Measurements from ENCODE around the gene POLA1.

The POLA1 gene

DNA sequence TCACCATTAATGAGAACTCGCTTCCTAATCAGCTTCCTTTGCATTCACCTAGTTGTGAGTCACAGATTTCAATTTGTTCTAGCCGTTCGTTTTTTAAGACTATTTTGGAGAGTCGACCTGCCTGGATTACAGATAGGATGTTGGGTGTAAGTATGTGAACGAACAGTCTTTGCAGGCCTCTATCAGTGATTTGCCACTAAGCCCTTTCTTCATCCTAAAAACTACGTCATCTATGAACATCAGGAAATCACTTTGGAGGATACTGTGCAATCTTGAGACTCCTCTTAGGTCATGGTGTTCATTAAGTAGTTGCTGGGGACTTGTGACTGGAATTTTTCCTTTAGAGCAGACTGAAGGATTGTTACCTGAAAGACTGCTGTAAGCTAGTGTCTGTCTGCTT is 1.1 kb downstream of the POLA1 start:
- no peak for DNase-seq

DNA sequence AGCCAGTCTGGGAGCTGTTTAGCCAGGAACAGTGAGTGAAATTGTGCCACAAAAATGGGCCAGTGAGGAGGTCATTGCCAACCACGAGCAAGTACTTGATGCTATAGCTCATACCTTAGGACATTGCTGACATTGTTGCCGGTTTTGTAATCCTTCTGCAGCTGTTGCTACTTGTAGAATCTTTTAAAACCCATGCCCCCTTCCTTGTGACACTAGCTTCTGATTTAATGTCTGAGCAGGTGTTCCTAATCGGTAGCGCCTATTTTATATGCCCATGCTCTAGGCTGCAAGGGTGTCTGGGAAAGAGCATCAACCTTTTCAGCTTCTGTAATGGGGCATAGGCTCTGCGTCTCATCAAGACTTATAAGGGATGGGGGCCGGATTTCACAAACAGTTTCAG is 2.6 kb downstream of the POLA1 start:
- DNase-seq: no peak

- no peak for DNase-seq
These were observed 8.9 kb downstream of the POLA1 start for GRCh38 chrX:24702362-24703184.

- DNase-seq: no peak
These were observed 9.4 kb downstream of the POLA1 start for GRCh38 chrX:24703185-24703494.

GRCh38 chrX:24718771-24719170 is 25.1 kb downstream of the POLA1 start:
- no peak for DNase-seq

DNA sequence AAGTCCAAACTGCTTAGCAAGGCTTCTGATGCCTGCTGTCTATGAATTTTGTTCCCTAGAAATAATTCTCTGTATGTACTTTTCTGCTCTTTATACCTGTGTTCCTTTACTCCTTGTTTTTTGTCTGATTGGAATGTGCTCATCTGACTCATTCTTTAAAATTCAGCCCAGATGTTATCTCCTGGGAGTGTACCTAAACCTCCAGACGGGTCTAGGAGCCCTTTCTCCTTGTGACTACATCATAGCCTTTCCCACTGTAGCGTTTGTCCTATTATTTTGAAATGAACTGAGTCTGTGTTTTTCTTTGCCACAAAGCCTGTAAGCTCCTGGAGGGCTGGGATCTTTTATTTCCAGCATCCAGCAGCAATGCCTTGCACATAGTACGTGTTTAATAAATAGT is 26.3 kb downstream of the POLA1 start:
- DNase-seq: no peak

GRCh38 chrX:24728530-24728929 is 34.8 kb downstream of the POLA1 start:
- no peak for DNase-seq

DNA sequence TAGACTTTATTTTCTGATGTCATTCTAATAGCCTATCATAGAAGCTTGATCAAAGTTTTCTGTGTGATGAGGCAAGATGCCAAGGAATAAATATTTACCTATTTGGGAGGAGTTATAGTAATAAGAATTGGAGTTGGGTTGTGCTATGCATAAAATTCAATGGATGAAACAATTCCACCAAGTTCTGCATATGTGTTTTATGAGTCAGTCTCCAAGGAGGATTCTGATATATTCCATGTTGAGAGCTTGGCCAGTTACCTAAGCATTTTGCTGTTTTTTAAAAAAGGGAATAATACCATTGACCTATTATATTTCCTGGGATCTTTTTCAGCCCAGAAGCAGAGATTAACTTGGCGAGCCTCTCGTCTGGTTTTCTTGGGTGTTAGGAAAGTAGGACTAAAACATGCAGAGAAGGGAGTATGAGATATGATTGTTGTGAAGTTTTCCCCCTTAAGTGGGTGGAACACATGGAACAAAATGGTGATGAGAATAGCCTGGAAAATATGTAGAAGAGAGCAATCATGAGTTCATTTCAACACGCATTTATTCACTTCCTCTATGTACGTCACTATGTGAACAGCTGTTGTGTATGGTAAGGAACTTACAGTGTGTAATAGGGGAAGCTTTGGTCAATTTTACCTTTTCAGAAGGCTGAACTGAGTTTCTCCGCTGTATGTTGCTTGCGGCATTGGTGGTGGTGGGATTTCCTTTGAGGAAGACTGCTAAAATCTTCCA is 39.2 kb downstream of the POLA1 start:
- no peak for DNase-seq

- DNase-seq: no peak
These were observed 47.6 kb downstream of the POLA1 start for GRCh38 chrX:24741330-24741729.

GRCh38 chrX:24748196-24748595 is 54.5 kb downstream of the POLA1 start:
- no peak for DNase-seq

DNA sequence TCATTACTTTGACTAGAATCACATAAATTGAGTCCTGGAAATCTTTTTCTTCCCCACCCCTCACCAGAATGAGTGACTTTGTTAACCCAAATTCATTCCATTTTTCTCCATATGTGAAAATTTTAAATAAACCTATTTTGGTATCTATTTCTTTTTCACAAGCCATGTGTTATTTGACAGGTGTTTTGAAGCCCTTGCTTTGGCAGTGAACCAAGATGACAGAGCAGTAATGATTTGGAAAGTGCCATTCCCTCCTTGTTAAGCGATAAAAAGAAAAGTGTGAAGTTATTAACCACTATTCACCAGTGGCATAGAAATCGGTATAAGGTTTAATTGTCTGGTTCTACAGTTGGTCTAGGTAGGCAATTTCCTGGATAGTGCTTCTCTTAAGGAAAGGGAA is 66.1 kb downstream of the POLA1 start:
- no peak for DNase-seq

DNA sequence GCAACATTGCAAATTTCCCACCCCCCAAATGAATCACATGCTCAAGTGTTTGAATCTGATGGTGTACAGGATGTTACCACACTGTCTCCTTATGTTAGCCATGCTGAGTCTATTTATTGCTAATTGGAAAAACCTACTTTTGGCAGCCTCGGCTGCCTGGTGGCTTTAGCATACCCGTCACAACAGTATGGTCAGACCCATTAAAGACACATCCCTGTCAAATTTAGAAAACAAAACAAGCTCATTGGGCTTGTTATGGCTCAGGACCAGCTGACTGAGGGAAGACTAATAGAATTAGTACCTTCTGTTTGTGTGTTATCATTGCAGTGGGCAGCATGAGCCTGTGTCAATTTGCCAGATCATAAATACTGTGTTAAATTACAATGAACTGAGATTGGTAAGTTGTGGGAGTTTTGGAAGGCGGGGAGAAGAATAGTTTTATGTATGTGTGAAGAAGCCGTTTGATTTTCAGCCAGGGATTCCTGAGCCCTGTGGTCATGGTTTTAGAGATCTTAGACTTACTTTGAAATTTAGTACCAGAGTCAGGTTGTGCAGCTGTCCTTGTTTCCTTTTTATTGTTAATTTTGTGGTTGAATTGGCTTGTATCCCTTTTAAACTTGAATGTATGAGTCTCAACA is 66.8 kb downstream of the POLA1 start:
- peak in 1 of 56 donors; percentile 0 for DNase-seq

DNA sequence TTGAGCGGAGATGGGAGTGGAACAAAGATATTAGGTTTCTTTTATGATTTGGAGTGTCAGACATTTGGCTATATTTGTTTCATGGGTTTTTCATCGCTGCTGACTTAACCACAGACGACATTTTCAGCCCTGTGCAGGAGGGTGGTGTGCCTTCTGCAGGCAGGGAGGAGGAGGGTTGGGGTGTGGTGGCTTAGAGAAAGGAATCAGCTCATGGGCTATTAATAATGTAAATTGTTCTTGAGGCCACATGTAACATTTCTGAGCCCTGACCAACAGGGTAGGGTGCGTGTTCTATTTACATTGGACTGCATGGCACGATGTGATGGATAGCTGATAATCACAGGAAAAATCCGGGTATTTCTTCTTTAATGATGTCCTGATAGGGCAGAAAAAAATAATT is 67.6 kb downstream of the POLA1 start:
- no peak for DNase-seq

- DNase-seq: no peak
These were observed 70.3 kb downstream of the POLA1 start for GRCh38 chrX:24763989-24764388.

GRCh38 chrX:24767557-24767956 is 73.8 kb downstream of the POLA1 start:
- no peak for DNase-seq

DNA sequence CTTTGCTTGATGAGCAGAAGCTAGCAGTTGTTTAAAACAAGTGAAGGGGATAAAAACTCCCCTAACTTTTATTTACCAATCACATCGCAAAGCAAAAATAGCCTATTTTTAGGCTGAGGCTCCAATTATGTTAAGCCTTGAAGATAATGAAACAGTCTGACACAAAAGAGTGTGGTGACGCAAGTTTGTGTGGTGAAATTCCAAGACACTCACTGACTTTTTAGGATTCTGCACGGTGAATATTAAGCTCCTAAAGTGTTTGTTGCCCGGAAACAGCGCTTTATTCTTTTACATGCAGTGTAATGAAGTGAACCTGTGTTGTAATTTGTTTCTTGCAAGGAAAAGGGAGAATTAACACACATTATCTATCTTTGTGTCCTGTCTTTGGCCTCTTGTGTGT is 74.8 kb downstream of the POLA1 start:
- peak in 3 of 56 donors; percentile 0 to 9 (median 3) for DNase-seq

DNA sequence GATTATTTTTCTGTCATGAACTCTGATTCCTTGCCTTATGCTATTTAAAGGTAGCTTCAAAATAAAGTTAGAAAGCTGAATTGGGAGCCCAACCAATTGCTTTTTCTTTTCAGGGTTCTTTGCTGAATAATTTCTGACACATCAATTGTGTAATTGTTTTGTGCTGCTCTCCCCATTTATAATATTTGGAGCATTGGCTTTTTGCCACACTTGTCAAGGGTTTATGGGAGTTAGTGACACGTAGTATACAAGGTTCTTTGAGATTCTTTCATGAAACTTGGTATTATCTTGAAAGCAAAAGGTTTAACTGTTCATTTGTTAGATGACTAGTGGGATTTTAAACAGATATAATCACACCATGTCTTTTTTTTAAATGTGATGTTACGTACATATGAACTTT is 80.9 kb downstream of the POLA1 start:
- no peak for DNase-seq

- DNase-seq: no peak
These were observed 82.2 kb downstream of the POLA1 start for GRCh38 chrX:24775891-24776290.

DNA sequence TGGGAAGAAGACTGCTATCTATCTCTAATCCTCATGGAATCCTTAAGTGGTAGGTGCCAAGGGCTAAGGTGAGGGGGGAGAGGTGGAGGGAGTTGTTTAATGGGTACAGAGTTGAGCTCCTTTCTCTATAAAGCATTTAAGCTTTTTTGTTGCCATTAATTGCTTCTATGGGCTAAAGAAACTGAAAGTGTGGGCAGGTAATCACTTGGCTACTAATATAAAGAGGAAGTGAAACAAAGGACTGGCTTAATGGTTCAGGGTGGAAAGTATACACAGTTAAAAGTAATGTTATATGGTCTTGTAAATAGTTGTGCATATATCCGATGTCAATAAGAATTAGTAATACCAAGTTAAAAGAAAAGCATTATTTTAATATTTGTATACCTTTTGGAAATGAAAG is 83.9 kb downstream of the POLA1 start:
- DNase-seq: no peak

DNA sequence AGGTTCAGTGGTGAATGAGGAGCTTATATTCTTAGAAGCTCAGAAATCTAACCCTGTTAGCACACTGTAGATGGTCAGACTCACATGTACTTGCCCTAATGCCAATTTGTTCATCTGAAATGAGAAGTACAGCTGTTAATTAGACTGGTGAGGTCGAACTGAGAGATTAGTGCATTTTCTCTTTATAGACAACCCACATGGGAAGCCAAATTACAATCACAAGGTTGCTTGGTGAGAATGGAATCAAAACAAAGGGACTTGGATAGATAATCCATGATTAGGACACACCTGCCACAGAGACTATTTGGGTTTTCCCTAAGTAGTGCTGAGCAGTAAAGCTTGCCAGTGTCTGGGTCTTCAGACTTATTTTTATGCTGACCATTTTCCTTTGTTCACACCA is 88.3 kb downstream of the POLA1 start:
- DNase-seq: no peak

DNA sequence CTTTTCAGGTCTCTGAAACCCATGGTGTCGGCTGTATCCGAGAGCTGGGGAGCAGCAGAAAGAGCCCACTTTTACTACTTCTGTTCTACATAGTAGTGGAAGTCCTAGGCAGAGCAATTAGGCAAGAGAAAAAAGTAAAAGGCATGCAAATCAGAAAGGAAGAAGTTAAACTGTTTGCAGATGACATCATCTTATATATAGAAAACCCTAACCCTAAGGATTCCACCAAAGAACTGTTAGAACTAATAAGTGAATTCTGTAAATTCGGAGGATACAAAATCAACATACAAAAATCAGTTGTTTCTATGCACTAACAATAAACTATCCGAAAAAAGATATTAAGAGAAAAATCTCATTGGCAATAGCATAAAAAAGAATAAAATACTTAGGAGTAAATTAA is 95.3 kb downstream of the POLA1 start:
- DNase-seq: no peak

DNA sequence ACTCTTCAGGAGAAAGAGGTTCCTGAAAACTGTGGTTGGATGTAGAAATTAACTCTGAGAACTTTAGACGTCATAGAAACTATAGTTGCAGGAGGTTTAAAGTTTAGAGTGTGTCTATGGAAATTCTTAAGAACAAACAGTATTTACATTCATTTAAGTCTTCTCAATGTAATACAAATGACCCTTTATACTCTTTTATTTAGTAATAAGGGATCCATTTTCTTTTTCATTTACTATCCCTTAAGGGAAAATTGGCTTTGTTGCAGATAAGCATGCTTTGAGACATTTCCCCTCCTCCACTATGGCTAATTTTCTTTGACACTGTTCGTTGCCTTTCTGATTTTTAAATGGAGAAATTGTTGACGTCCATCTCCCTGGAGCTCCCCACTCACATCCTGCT is 96.4 kb downstream of the POLA1 start:
- no peak for DNase-seq

- DNase-seq: no peak
These were observed 102.5 kb downstream of the POLA1 start for GRCh38 chrX:24796204-24796603.
